SK-N-MC (cell line): ENCODE data around the gene LRCH1.

ENCODE experiments used
- DNase-seq: peaks from one replicate; pipeline ENCODE4 v3.0.0-alpha.2; 2011; ENCODE audit warnings: low read depth, low spot score
- H3K27ac ChIP-seq: fragments of 200-600 bp; sonication (generic); 2 replicates; pipeline ENCODE4 v1.5.1; 2016; ENCODE audit warnings: mixed run types
- H3K36me3 ChIP-seq: fragments of 200-600 bp; sonication (generic); 2 replicates; pipeline ENCODE4 v1.6.1; 2017; ENCODE audit warnings: antibody characterized with exemption, low read length, mixed read lengths; ENCODE audit not compliant: insufficient read depth
- H3K4me3 ChIP-seq: fragments of 200-600 bp; sonication (generic); 2 replicates; pipeline ENCODE4 v1.5.1; 2016
- H3K9ac ChIP-seq: fragments of 200-600 bp; sonication (generic); 2 replicates; pipeline ENCODE4 v1.8.0; 2017; ENCODE audit warnings: mixed run types, mixed read lengths; ENCODE audit not compliant: insufficient read length
- H3K9me3 ChIP-seq: fragments of 200-600 bp; sonication (generic); 2 replicates; pipeline ENCODE4 v1.6.1; 2017; ENCODE audit warnings: low read depth, mild to moderate bottlenecking, antibody characterized with exemption, low read length, moderate library complexity, mixed read lengths
- EZH2 ChIP-seq: fragments of 200-600 bp; sonication (generic); IDR thresholded peaks from one replicate; pipeline ENCODE4 v1.6.1; 2017; ENCODE audit warnings: antibody characterized with exemption
- FOXP2 ChIP-seq: optimal IDR thresholded peaks from 2 replicates; pipeline ENCODE3; 2011; ENCODE audit warnings: mild to moderate bottlenecking, moderate library complexity; ENCODE audit not compliant: insufficient read depth; ENCODE audit errors: extremely low read length, control extremely low read depth
- POLR2AphosphoS5 ChIP-seq: IDR thresholded peaks from 2 replicates; pipeline ENCODE4 v1.6.1; 2012; ENCODE audit warnings: mild to moderate bottlenecking, low read depth, low read length, borderline replicate concordance

LRCH1 gene

DNA sequence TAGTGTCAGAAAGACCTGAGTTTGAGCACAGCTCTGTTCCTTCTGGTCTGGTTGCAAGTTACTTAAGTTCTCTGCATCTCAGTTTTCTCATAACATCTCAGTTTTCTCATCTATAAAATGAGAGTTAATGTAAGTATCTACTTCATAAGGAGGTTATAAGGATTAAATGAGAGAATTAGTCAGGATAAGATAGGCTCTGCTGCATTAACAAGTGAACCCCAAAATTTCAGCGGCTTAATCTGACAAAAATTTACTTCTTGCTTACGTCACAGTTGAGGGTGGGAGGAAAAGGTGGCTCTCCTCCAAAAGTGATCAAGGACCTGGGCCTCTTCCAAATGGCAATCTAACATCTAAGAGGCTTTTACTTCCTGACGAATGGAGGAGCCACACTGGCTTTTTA lies 31.5 kb upstream of the LRCH1 start:
- no peak for TF ChIP-seq FOXP2
- TF ChIP-seq POLR2AphosphoS5, result no peak
- no peak for TF ChIP-seq EZH2
- no peak for DNase-seq
- Histone ChIP-seq H3K27ac (no peak overlapping the region), H3K9ac (no peak overlapping the region), H3K36me3 (no peaks in the 10 kb centered on the region), H3K4me3 (no peak overlapping the region), H3K9me3 (no peaks in the 10 kb centered on the region)

DNA sequence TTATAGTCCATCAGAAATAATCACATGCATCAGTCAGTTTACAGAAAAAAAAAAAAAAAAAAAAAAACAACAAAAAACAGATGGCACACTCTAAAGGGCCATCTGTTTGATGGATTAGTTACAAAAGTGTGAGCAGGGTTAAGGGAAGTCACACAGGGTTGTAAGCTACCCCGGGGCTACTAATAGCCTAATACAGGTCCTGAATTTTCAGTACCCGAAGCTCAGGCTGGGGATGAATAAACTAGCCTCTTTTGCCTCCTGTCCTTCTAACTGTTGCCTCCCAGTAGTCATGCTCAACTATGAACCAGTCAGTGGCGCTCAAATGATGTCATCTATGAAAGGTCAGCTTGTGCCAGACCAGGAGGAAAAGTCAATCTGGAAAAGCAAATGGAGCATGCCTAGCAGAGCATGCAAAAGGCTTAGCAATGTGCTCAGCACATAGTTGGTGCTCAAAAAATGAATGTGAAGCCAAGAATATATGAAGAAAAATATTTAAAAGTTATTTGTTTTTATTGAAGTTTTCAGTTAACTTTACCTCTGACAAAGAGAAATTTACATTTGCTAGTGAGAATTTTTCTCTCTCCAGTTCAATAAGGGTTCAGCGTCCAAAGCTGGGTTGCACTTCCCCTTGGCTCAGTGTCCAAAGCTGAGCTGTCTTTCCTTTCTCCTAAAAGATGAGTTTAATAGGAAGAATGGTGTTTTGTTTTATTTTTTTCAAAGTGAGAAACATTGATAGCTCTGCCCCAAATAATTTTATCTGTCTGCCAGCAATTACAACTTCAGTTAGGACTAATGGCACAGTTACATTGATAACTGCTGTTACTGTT lies 30.8 kb upstream of the LRCH1 start:
- Histone ChIP-seq H3K9me3 (no peaks in the 10 kb centered on the region), H3K36me3 (no peaks in the 10 kb centered on the region), H3K4me3 (no peak overlapping the region), H3K27ac (no peak overlapping the region), H3K9ac (no peak overlapping the region)
- no peak for DNase-seq
- TF ChIP-seq FOXP2 (no peak), EZH2 (no peak), POLR2AphosphoS5 (no peak)

DNA sequence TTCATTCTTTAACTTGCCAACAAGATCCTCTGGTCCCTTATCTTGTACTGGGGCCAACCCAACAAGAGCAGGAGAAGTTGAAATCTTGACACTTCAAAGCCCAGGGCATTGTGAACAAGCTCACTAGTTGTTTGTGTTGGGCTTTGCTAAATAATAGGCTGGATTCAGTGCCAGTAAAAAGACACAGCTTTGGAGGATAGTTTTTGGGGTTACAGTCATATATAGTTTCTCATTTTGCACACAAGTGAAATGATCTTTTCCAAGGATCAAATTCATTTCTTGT lies 30.3 kb upstream of the LRCH1 start:
- H3K36me3 ChIP-seq, result no peaks in the 10 kb centered on the region
- no peaks in the 10 kb centered on the region for H3K9me3 ChIP-seq
- no peak overlapping the region for H3K9ac ChIP-seq
- TF ChIP-seq POLR2AphosphoS5 (no peak), EZH2 (no peak), FOXP2 (no peak)
- H3K4me3 ChIP-seq, result no peak overlapping the region
- DNase-seq, result no peak
- H3K27ac ChIP-seq, result no peak overlapping the region

DNA sequence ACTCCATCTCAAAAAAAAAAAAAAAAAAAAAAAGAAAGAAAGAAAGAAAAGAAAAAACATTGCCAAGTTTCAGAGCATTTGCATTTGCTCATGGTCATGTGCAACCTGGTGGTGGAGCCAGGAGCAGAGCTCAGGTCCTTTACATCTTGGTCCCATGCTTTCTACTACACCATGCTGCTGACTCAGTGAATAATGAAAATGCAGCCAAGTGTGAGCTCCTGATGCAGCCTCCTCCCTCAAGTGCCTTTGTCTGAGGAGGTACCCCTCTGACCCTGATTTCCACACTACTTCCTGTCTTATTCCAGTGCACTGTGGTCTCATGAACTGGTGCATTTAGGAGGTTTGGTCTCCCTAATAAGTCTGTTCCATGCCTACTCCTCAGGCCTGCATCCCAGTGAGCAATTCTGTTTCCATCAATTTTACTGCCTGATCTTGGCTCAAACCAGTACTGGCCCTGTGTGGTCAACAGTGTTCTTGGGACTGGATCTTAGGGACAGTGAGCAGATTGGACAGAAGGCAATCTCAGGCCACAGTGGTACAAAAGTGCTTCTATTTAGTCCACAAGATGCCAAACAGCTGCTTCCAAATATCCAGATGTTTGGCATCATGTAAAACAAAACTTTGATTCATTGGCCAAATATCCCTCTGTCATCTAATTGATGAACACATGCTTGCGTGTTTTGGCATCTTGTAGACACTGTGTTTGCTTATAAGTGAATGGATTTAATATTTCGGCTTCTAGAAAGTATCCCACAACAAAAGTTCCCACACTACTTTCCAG lies 28.8 kb upstream of the LRCH1 start:
- no peak overlapping the region for H3K9ac ChIP-seq
- H3K9me3 ChIP-seq, result no peaks in the 10 kb centered on the region
- no peak overlapping the region for H3K27ac ChIP-seq
- H3K4me3 ChIP-seq, result no peak overlapping the region
- TF ChIP-seq POLR2AphosphoS5, result no peak
- TF ChIP-seq FOXP2, result no peak
- TF ChIP-seq EZH2, result no peak
- DNase-seq, result no peak
- no peaks in the 10 kb centered on the region for H3K36me3 ChIP-seq

DNA sequence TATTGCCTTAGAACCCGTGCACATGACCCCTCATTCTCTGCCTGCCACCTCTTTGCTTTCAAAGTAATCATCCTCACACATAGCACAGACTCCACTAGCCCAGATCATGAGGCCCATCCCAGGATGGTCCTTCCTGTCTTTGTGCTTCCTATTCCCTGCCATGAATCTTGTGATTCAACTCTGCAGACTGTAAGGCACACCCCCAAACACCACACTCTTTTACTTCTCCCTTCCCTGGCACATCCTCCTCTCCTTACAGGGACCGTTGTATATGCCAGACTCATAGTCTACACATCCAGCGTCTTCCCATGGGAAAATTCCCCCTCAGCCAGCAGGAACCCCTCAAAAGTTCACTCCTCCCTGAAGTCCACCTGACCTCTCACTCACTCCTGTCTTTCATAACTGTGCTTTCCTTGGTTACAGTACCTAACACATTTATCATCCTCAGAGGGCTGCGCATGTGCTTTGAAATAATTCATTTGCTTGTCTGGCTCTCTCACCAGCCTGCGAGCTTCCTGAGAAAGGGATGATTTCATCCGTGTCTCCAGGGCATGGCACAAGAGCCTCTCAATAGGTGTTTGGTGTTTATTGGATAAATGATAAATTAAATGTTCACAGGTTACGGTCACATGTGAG lies 26.8 kb upstream of the LRCH1 start:
- Histone ChIP-seq H3K9me3 (no peaks in the 10 kb centered on the region), H3K36me3 (no peaks in the 10 kb centered on the region), H3K9ac (no peak overlapping the region), H3K4me3 (no peak overlapping the region), H3K27ac (no peak overlapping the region)
- TF ChIP-seq EZH2, result no peak
- no peak for TF ChIP-seq POLR2AphosphoS5
- no peak for TF ChIP-seq FOXP2
- DNase-seq, result no peak

DNA sequence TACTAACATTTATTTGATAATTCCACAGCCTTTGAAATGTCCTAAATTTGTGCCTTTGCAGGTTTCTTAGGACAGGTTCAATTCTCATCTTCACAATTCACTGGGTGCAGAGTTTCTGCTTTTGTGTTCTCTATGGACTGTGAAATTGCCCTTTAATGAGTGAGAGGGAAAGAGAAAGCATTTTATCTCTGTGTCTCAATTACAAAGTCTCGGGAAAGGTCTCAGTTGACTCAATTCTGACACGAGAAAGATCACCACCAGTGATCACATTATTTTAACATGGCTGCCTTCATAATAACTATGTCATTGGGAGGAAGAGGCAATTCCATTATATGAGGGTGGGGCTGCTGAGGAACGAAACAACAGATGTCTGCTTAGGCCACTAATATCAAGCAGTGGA lies 26.2 kb upstream of the LRCH1 start:
- TF ChIP-seq FOXP2 (no peak), POLR2AphosphoS5 (no peak), EZH2 (no peak)
- Histone ChIP-seq H3K4me3 (no peak overlapping the region), H3K9me3 (no peaks in the 10 kb centered on the region), H3K36me3 (no peaks in the 10 kb centered on the region), H3K27ac (no peak overlapping the region), H3K9ac (no peak overlapping the region)
- no peak for DNase-seq

DNA sequence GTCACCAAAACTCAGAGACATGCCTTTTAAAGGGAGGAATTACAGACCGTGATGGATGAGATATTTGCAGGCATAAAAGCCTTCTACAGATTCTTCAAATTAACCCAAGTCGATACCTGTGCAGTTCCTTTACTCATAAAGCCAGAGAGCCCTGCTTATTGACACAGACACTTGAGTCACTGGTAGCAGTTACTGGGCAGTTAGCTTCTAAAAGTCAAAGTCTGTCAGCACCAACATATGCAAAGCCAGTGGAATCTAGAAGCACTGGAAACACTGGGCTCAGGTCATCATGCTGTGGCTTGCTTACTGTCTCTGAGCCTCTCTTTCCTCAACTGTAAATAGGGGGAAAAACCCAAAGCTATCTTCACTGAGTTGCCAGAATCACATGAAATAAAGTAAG lies 25.7 kb upstream of the LRCH1 start:
- TF ChIP-seq FOXP2, result no peak
- no peak for TF ChIP-seq POLR2AphosphoS5
- no peak for TF ChIP-seq EZH2
- no peak for DNase-seq
- no peaks in the 10 kb centered on the region for H3K36me3 ChIP-seq
- no peaks in the 10 kb centered on the region for H3K9me3 ChIP-seq
- no peak overlapping the region for H3K9ac ChIP-seq
- no peak overlapping the region for H3K27ac ChIP-seq
- no peak overlapping the region for H3K4me3 ChIP-seq

DNA sequence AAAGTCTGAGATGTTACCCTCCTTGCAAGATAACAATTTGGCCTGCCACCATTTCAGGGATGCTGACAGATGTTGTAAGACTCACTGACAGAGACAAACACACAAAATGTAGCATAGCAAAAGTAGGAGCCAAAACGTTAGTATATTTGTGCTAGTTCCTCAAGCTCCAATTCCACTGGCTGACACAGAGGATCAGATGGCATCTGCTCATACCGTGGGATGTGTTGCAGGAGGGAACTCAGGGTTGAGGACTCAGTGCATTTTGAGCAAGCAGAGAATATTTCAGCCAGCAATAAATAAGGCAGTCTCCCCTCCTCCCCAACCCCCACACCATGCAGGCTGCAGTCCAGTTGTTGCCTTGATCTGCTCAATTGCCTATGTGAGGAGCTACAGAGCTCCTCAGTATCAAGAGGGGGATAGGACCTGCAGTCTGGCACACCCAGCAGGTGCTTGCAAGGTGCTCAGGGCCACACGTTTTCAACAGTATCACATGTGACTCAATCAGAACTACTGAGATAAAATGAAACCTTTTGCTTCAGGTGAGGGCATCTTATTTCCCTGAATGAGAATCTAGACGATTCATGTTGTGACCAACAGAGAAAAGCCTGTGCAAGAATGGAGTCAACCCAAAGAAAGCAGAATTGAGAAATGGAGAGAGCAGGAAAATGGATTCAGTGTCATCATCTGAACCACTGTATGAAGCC lies 23.6 kb upstream of the LRCH1 start:
- H3K9me3 ChIP-seq, result no peaks in the 10 kb centered on the region
- TF ChIP-seq FOXP2 (no peak), POLR2AphosphoS5 (no peak), EZH2 (no peak)
- H3K27ac ChIP-seq, result 0 out of 2 replicates have a peak overlapping the region, but pooled peaks have one; percentile 88
- no peak overlapping the region for H3K9ac ChIP-seq
- no peaks in the 10 kb centered on the region for H3K36me3 ChIP-seq
- H3K4me3 ChIP-seq, result no peak overlapping the region
- DNase-seq, result no peak
